Sigmoid colon (tissue), 7 donors: ENCODE measurements around the gene OR6C2. TPM values are rescaled to one million over a fixed set of nuclear protein-coding genes. Genes with fewer than 3 reads are reported as not detected.

Experiments used
- DNase-seq: peaks from one replicate; pipeline ENCODE4 v3.0.0-alpha.2; 2019
- H3K27ac ChIP-seq, 4 donors: fragments of 200-600 bp; sonication (generic); one replicate each; pipeline ENCODE4 v1.5.1; 2016 to 2019; ENCODE audit warnings: mild to moderate bottlenecking in 1 of 4
- H3K27me3 ChIP-seq, 3 donors: fragments of 200-600 bp; sonication (generic); one replicate each; pipeline ENCODE4 v1.5.1; 2019; ENCODE audit warnings: mild to moderate bottlenecking in 1 of 3
- H3K36me3 ChIP-seq, 4 donors: fragments of 200-600 bp; sonication (generic); one replicate each; pipeline ENCODE4 v1.5.1; 2016 to 2019
- H3K4me1 ChIP-seq, 4 donors: fragments of 200-600 bp; sonication (generic); one replicate each; pipeline ENCODE4 v1.5.1; 2017 to 2019
- H3K4me3 ChIP-seq, 4 donors: fragments of 200-600 bp; sonication (generic); one replicate each; pipeline ENCODE4 v1.5.1; 2017 to 2019; ENCODE audit warnings: mild to moderate bottlenecking in 2 of 4, moderate library complexity in 1 of 4
- H3K9me3 ChIP-seq, 4 donors: fragments of 200-600 bp in 3 of 4; sonication (generic) in 3 of 4; one replicate each; pipeline versions ENCODE4 v1.5.1 to v1.6.1; 2013 to 2019
- EP300 ChIP-seq, 4 donors: sonication (generic); formaldehyde crosslinking; IDR thresholded peaks; one replicate each; pipeline ENCODE4 v1.6.1; 2017; ENCODE audit warnings: antibody characterized with exemption in 4 of 4
- POLR2A ChIP-seq, 2 donors: fragments of 450-650 bp; IDR thresholded peaks; one replicate each; pipeline ENCODE4 v1.6.1; 2016; ENCODE audit warnings: antibody characterized with exemption in 2 of 2, mild to moderate bottlenecking in 2 of 2, moderate library complexity in 2 of 2
- POLR2AphosphoS5 ChIP-seq, 4 donors: sonication (generic); formaldehyde crosslinking; IDR thresholded peaks; one replicate each; pipeline ENCODE4 v1.6.1; 2017; ENCODE audit warnings: antibody characterized with exemption in 4 of 4
- WGBS, 2 donors: extraction: QIAGEN DNeasy Blood & Tissue Kit; methylation state at CpG; one replicate each; pipeline ENCODE4 v1.1.7; 2013; 5-methylcytosine and 5-hydroxymethylcytosine counted together
- intact Hi-C: fragments of 100-400 bp; cut with DNase I; formaldehyde crosslinking; loops from one replicate; pipeline ENCODE4 v1.15.1; 2023
- polyA plus RNA-seq, 3 donors: library from polyadenylated mRNA; stranded (reverse); fragments of 200-250 nt; gene quantifications; one replicate each; pipeline ENCODE4 v1.2.3, GENCODE V29; 2013
- total RNA-seq, 4 donors: library from RNA; depleted of rRNA; stranded (reverse); fragments of >200 nt; gene quantifications; one replicate each; pipeline ENCODE4 v1.1.0, GENCODE V29; 2016
- TF ChIP-seq, protein P1 (sequence below), 4 experiments: fragments of 450-650 bp in 3 of 4; fragments of 200-600 bp in 1 of 4; IDR thresholded peaks; one replicate each; pipeline ENCODE4 v1.5.1; 2016 to 2019; ENCODE audit warnings: antibody characterized with exemption in 4 of 4, mild to moderate bottlenecking in 3 of 4, moderate library complexity in 2 of 4
- donor health status: healthy with polysubstance abuse.
- donor health status: Bipolar disorder and iron deficiency.
- donor health status: healthy.

OR6C2 gene
- total and polyA plus RNA-seq, 7 donors: not detected

DNA sequence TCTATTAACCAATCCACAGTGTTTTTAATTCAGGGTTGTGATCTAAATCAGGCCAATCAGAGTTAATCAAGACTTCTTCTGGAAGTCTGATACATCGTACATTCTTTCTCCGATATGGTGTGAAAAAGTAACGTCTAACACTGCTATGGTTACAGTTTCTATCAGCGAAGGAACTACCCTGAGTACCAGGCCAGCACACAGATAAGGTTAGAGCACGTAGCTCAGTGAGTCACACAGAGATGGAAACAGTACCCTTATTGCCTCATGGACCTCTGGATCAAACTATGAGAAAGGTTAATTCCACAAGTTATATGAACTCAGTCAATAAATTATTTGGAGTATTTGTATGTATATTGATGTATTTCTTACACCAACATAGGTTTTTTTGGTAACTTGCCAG lies 51.6 kb downstream of the OR6C2 start:
- Histone ChIP-seq H3K36me3 (no peaks in the 10 kb centered on the region), H3K4me1 (no peaks in the 10 kb centered on the region), H3K9me3 (no peaks in the 10 kb centered on the region), H3K4me3 (no peak overlapping the region), H3K27me3 (no peaks in the 10 kb centered on the region), H3K27ac (no peak overlapping the region)
- intact Hi-C loops: no loop called here
- TF ChIP-seq POLR2AphosphoS5 (IDR thresholded peaks at IDR 0.05) (no peak), POLR2A (IDR thresholded peaks at IDR 0.05) (no peak), EP300 (IDR thresholded peaks at IDR 0.05) (no peak)
- TF ChIP-seq, protein P1, sequence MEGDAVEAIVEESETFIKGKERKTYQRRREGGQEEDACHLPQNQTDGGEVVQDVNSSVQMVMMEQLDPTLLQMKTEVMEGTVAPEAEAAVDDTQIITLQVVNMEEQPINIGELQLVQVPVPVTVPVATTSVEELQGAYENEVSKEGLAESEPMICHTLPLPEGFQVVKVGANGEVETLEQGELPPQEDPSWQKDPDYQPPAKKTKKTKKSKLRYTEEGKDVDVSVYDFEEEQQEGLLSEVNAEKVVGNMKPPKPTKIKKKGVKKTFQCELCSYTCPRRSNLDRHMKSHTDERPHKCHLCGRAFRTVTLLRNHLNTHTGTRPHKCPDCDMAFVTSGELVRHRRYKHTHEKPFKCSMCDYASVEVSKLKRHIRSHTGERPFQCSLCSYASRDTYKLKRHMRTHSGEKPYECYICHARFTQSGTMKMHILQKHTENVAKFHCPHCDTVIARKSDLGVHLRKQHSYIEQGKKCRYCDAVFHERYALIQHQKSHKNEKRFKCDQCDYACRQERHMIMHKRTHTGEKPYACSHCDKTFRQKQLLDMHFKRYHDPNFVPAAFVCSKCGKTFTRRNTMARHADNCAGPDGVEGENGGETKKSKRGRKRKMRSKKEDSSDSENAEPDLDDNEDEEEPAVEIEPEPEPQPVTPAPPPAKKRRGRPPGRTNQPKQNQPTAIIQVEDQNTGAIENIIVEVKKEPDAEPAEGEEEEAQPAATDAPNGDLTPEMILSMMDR (IDR thresholded peaks at IDR 0.05): no peak
- DNase-seq: no peak
- 87 to 93% methylated on average over 5 of the region's 5 CpGs for WGBS, 2 donors

GRCh38 chr12:55499231-55499630 lies 55.4 kb downstream of the OR6C2 start:
- Histone ChIP-seq H3K27ac (no peak overlapping the region), H3K4me1 (no peaks in the 10 kb centered on the region), H3K4me3 (no peak overlapping the region), H3K27me3 (no peaks in the 10 kb centered on the region), H3K36me3 (no peaks in the 10 kb centered on the region), H3K9me3 (no peaks in the 10 kb centered on the region)
- no peak for TF ChIP-seq POLR2A (IDR thresholded peaks at IDR 0.05)
- TF ChIP-seq EP300 (IDR thresholded peaks at IDR 0.05): no peak
- no peak for TF ChIP-seq POLR2AphosphoS5 (IDR thresholded peaks at IDR 0.05)
- TF ChIP-seq, protein P1 (IDR thresholded peaks at IDR 0.05): no peak
- 77 to 86% methylated on average over 4 of the region's 4 CpGs for WGBS, 2 donors
- intact Hi-C loops: no loop called here
- no peak for DNase-seq

- WGBS, 2 donors: 9 to 20% methylated on average over 2 of the region's 2 CpGs
- intact Hi-C loops: no loop called here
- no peaks in the 10 kb centered on the region for H3K4me1 ChIP-seq
- H3K9me3 ChIP-seq: no peaks in the 10 kb centered on the region
- no peak overlapping the region for H3K27ac ChIP-seq
- no peak for DNase-seq
- H3K36me3 ChIP-seq: no peaks in the 10 kb centered on the region
- no peak overlapping the region for H3K4me3 ChIP-seq
- no peaks in the 10 kb centered on the region for H3K27me3 ChIP-seq
- no peak for TF ChIP-seq POLR2A (IDR thresholded peaks at IDR 0.05)
- no peak for TF ChIP-seq POLR2AphosphoS5 (IDR thresholded peaks at IDR 0.05)
- TF ChIP-seq EP300 (IDR thresholded peaks at IDR 0.05): no peak
- TF ChIP-seq, protein P1 (IDR thresholded peaks at IDR 0.05): no peak
These were observed 56.0 kb downstream of the OR6C2 start for GRCh38 chr12:55499810-55500252.

DNA sequence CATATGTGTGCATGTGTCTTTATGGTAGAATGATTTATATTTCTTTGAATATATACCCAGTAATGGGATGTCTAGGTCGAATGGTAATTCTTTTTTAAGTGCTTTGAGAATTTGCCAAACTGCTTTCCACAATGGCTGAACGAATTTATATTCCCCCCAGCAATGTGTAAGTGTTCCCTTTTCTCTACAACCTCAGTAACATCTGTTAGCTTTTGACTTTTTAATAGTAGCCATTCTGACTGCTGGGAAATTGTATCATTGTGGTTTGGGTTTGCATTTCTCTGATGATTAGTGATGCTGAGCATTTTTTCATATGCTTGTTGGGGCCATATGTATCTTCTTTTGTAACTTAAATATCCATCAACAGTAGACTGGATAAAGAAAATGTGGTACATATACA lies 57.7 kb downstream of the OR6C2 start:
- Histone ChIP-seq H3K9me3 (no peaks in the 10 kb centered on the region), H3K36me3 (no peaks in the 10 kb centered on the region), H3K4me1 (no peaks in the 10 kb centered on the region), H3K4me3 (no peak overlapping the region), H3K27me3 (no peaks in the 10 kb centered on the region), H3K27ac (no peak overlapping the region)
- WGBS, 2 donors: 54 to 57% methylated on average over 2 of the region's 2 CpGs
- TF ChIP-seq POLR2A (IDR thresholded peaks at IDR 0.05) (no peak), POLR2AphosphoS5 (IDR thresholded peaks at IDR 0.05) (no peak), EP300 (IDR thresholded peaks at IDR 0.05) (no peak)
- TF ChIP-seq, protein P1 (IDR thresholded peaks at IDR 0.05): no peak
- intact Hi-C loops: no loop called here
- no peak for DNase-seq

Other genes with a start within 250 kb of the OR6C2 start
- gene OR10A7, start 223.1 kb upstream of the OR6C2 start, total RNA-seq: not detected
- gene OR10A7, start 223.1 kb upstream of the OR6C2 start, polyA plus RNA-seq: not detected
- not detected for gene OR6C74, start 199.5 kb upstream of the OR6C2 start, total RNA-seq
- not detected for gene OR6C74, start 199.5 kb upstream of the OR6C2 start, polyA plus RNA-seq
- not detected for gene OR6C6, start 147.5 kb upstream of the OR6C2 start, total RNA-seq
- not detected for gene OR6C6, start 147.5 kb upstream of the OR6C2 start, polyA plus RNA-seq
- not detected for gene OR6C1, start 129.7 kb upstream of the OR6C2 start, total RNA-seq
- not detected for gene OR6C1, start 129.7 kb upstream of the OR6C2 start, polyA plus RNA-seq
- gene OR6C3, start 113.3 kb upstream of the OR6C2 start, total RNA-seq: not detected
- not detected for gene OR6C3, start 113.3 kb upstream of the OR6C2 start, polyA plus RNA-seq
- gene OR6C75, start 81.1 kb upstream of the OR6C2 start, total RNA-seq: not detected
- not detected for gene OR6C75, start 81.1 kb upstream of the OR6C2 start, polyA plus RNA-seq
- not detected for gene OR6C65, start 43.5 kb upstream of the OR6C2 start, total RNA-seq
- not detected for gene OR6C65, start 43.5 kb upstream of the OR6C2 start, polyA plus RNA-seq
- gene OR6C76, start 17.8 kb upstream of the OR6C2 start, total RNA-seq: not detected
- gene OR6C76, start 17.8 kb upstream of the OR6C2 start, polyA plus RNA-seq: not detected
- not detected for gene OR6C70, start 26.1 kb downstream of the OR6C2 start, total RNA-seq
- not detected for gene OR6C70, start 26.1 kb downstream of the OR6C2 start, polyA plus RNA-seq
- not detected for gene OR6C68, start 48.3 kb downstream of the OR6C2 start, total RNA-seq
- not detected for gene OR6C68, start 48.3 kb downstream of the OR6C2 start, polyA plus RNA-seq
- gene OR6C4, start 105.5 kb downstream of the OR6C2 start, total RNA-seq: not detected
- gene OR6C4, start 105.5 kb downstream of the OR6C2 start, polyA plus RNA-seq: not detected
- not detected for gene OR2AP1, start 128.4 kb downstream of the OR6C2 start, total RNA-seq
- not detected for gene OR2AP1, start 128.4 kb downstream of the OR6C2 start, polyA plus RNA-seq
- not detected for gene OR10P1, start 192.8 kb downstream of the OR6C2 start, total RNA-seq
- not detected for gene OR10P1, start 192.8 kb downstream of the OR6C2 start, polyA plus RNA-seq